Activated CD8-positive, alpha-beta memory T cell treated with anti-CD3 and anti-CD28 coated beads, Interleukin-2, amount 10 ng/mL, durations not matched to agents 7 days and 5 days (primary cell): Measurements from ENCODE around the gene PPP1R12C. TPM values are rescaled to one million over a fixed set of nuclear protein-coding genes. Genes with fewer than 3 reads are reported as not detected.

Experiments used
- ATAC-seq: fragments of 150-1000 bp; cut with Tn5 transposase; one replicate; pipeline ENCODE4 v1.10.0; 2021; ENCODE audit warnings: moderate library complexity
- CTCF ChIA-PET: fragments of 350-600 bp; sonication (Branson Sonifier 250); formaldehyde crosslinking; loops from one replicate; lab custom pipeline; 2021; ENCODE audit warnings: antibody characterized with exemption; lab: Charles Lee
- DNase-seq: peaks from one replicate; pipeline ENCODE4 v3.0.0-alpha.2; 2020
- H3K27ac Mint-ChIP-seq: one replicate; pipeline ENCODE4 v1.8.0; 2021; ENCODE audit warnings: mild to moderate bottlenecking, mixed read lengths
- H3K27me3 Mint-ChIP-seq: one replicate; pipeline ENCODE4 v1.8.0; 2021; ENCODE audit warnings: mixed read lengths
- H3K36me3 Mint-ChIP-seq: one replicate; pipeline ENCODE4 v1.8.0; 2021; ENCODE audit warnings: mild to moderate bottlenecking, mixed read lengths
- H3K4me1 Mint-ChIP-seq: one replicate; pipeline ENCODE4 v1.8.0; 2021; ENCODE audit warnings: mixed read lengths
- H3K4me3 Mint-ChIP-seq: one replicate; pipeline ENCODE4 v1.8.0; 2021; ENCODE audit warnings: mild to moderate bottlenecking, moderate library complexity, mixed read lengths
- H3K9me3 Mint-ChIP-seq: one replicate; pipeline ENCODE4 v1.8.0; 2022; ENCODE audit warnings: low read depth, mixed read lengths
- total RNA-seq, 2 experiments: library from RNA; stranded (reverse); gene quantifications; one replicate each; pipeline ENCODE4 v1.2.3, GENCODE V29; 2021

PPP1R12C gene
- total RNA-seq, 2 experiments from 2014 or later, result 134 to 144 TPM

GRCh38 chr19:55088543-55089341 is 28.7 kb downstream of the PPP1R12C start:
- no peak for ATAC-seq
- peak; percentile 84 for DNase-seq
- H3K27ac Mint-ChIP-seq, result no peak overlapping the region
- CTCF ChIA-PET, result interaction anchor here (0.5 to 2.5 kb wide), 19 partner anchors 8 to 329 kb away, joined by 3 to 17 read pairs (median 4); partner anchors contain the start of genes EPS8L1, PPP1R12C, RDH13 and TNNI3
- H3K27me3 Mint-ChIP-seq, result peaks cover 42% of the 10 kb centered on the region
- no peak overlapping the region for H3K4me3 Mint-ChIP-seq
- no peaks in the 10 kb centered on the region for H3K9me3 Mint-ChIP-seq
- H3K4me1 Mint-ChIP-seq, result peaks cover 16% of the 10 kb centered on the region
- H3K36me3 Mint-ChIP-seq, result peaks cover 10% of the 10 kb centered on the region

GRCh38 chr19:55088021-55088451 is 29.4 kb downstream of the PPP1R12C start:
- ATAC-seq (no peak), DNase-seq (no peak)
- Mint-ChIP-seq H3K9me3 (no peaks in the 10 kb centered on the region), H3K27me3 (peaks cover 45% of the 10 kb centered on the region), H3K27ac (no peak overlapping the region), H3K4me1 (peaks cover 16% of the 10 kb centered on the region), H3K36me3 (peaks cover 10% of the 10 kb centered on the region), H3K4me3 (no peak overlapping the region)
- CTCF ChIA-PET, result interaction anchor here (0.7 to 2.5 kb wide), 12 partner anchors 12 to 251 kb away, joined by 3 to 17 read pairs (median 5); partner anchors contain the start of genes EPS8L1, PPP1R12C, RDH13 and TNNI3

- H3K27ac Mint-ChIP-seq, result no peak overlapping the region
- ATAC-seq, result no peak
- H3K27me3 Mint-ChIP-seq, result peaks cover 50% of the 10 kb centered on the region
- H3K9me3 Mint-ChIP-seq, result no peaks in the 10 kb centered on the region
- peaks cover 18% of the 10 kb centered on the region for H3K4me1 Mint-ChIP-seq
- no peak for DNase-seq
- peaks cover 10% of the 10 kb centered on the region for H3K36me3 Mint-ChIP-seq
- no peak overlapping the region for H3K4me3 Mint-ChIP-seq
- CTCF ChIA-PET, result interaction anchor here (1.2 to 2.5 kb wide), 7 partner anchors 12 to 206 kb away, joined by 3 to 17 read pairs (median 4); partner anchors contain the start of genes EPS8L1 and PPP1R12C
Measured at GRCh38 chr19:55087542-55087901, 29.9 kb downstream of the PPP1R12C start.

- ATAC-seq (peak; percentile 60), DNase-seq (peak; percentile 65)
- CTCF ChIA-PET, result interaction anchor here (1.2 to 2.5 kb wide), 4 partner anchors 17 to 73 kb away, joined by 3 to 17 read pairs (median 6); partner anchors contain the start of gene PPP1R12C
- peaks cover 10% of the 10 kb centered on the region for H3K36me3 Mint-ChIP-seq
- peaks cover 21% of the 10 kb centered on the region for H3K4me1 Mint-ChIP-seq
- H3K4me3 Mint-ChIP-seq, result no peak overlapping the region
- peaks cover 55% of the 10 kb centered on the region for H3K27me3 Mint-ChIP-seq
- no peaks in the 10 kb centered on the region for H3K9me3 Mint-ChIP-seq
- H3K27ac Mint-ChIP-seq, result no peak overlapping the region
Measured at GRCh38 chr19:55086730-55087541, 30.5 kb downstream of the PPP1R12C start.

- no peak overlapping the region for H3K4me3 Mint-ChIP-seq
Measured at GRCh38 chr19:55085923-55086715, 31.3 kb downstream of the PPP1R12C start.

GRCh38 chr19:55084416-55084815 is 33.0 kb downstream of the PPP1R12C start:
- Mint-ChIP-seq H3K27ac (no peak overlapping the region), H3K27me3 (peaks cover 61% of the 10 kb centered on the region), H3K4me3 (no peak overlapping the region), H3K36me3 (peaks cover 10% of the 10 kb centered on the region), H3K9me3 (no peaks in the 10 kb centered on the region), H3K4me1 (peaks cover 38% of the 10 kb centered on the region)
- DNase-seq (no peak), ATAC-seq (no peak)
- CTCF ChIA-PET, result interaction anchor here (0.5 kb wide), 1 partner anchor 39 kb away, joined by 3 read pairs; no protein-coding TSS in a partner anchor

More at GRCh38 chr19:55085923-55086715, 31.3 kb downstream of the PPP1R12C start:
- CTCF ChIA-PET, result interaction anchor here (1.2 to 2.5 kb wide), 3 partner anchors 17 to 50 kb away, joined by 3 to 17 read pairs (median 4); partner anchors contain the start of gene PPP1R12C
- H3K36me3 Mint-ChIP-seq, result peaks cover 10% of the 10 kb centered on the region
- peaks cover 24% of the 10 kb centered on the region for H3K4me1 Mint-ChIP-seq
- H3K27me3 Mint-ChIP-seq, result peaks cover 57% of the 10 kb centered on the region
- DNase-seq, result no peak
- ATAC-seq, result no peak
- H3K9me3 Mint-ChIP-seq, result no peaks in the 10 kb centered on the region
- no peak overlapping the region for H3K27ac Mint-ChIP-seq

- CTCF ChIA-PET, result interaction anchor here (0.5 kb wide), 1 partner anchor 27 kb away, joined by 3 read pairs; no protein-coding TSS in a partner anchor
- Mint-ChIP-seq H3K4me1 (peaks cover 36% of the 10 kb centered on the region), H3K27me3 (peaks cover 61% of the 10 kb centered on the region), H3K9me3 (no peaks in the 10 kb centered on the region), H3K4me3 (no peak overlapping the region), H3K27ac (no peak overlapping the region), H3K36me3 (peaks cover 7% of the 10 kb centered on the region)
- DNase-seq (no peak), ATAC-seq (no peak)
Measured at GRCh38 chr19:55083004-55083850, 34.2 kb downstream of the PPP1R12C start.

GRCh38 chr19:55082020-55082851 is 35.2 kb downstream of the PPP1R12C start:
- H3K27me3 Mint-ChIP-seq, result peaks cover 53% of the 10 kb centered on the region
- H3K4me3 Mint-ChIP-seq, result peak overlapping the region; percentile 76
- no peaks in the 10 kb centered on the region for H3K9me3 Mint-ChIP-seq
- ATAC-seq (no peak), DNase-seq (peak; percentile 66)
- CTCF ChIA-PET, result interaction anchor here (0.5 kb wide), 1 partner anchor 28 kb away, joined by 3 read pairs; no protein-coding TSS in a partner anchor
- H3K36me3 Mint-ChIP-seq, result no peaks in the 10 kb centered on the region
- H3K4me1 Mint-ChIP-seq, result peaks cover 26% of the 10 kb centered on the region
- H3K27ac Mint-ChIP-seq, result peak overlapping the region; percentile 15

- Mint-ChIP-seq H3K4me3 (peak overlapping the region; percentile 76), H3K27ac (no peak overlapping the region), H3K27me3 (peaks cover 51% of the 10 kb centered on the region), H3K36me3 (no peaks in the 10 kb centered on the region), H3K9me3 (no peaks in the 10 kb centered on the region), H3K4me1 (peaks cover 23% of the 10 kb centered on the region)
- CTCF ChIA-PET, result no interaction called here
- DNase-seq, result no peak
- no peak for ATAC-seq
Measured at GRCh38 chr19:55081770-55082019, 35.7 kb downstream of the PPP1R12C start.

GRCh38 chr19:55080968-55081769 is 36.3 kb downstream of the PPP1R12C start:
- DNase-seq (peak; percentile 98), ATAC-seq (peak; percentile 86)
- peak overlapping the region; percentile 76 for H3K4me3 Mint-ChIP-seq
- peak overlapping the region; percentile 94 for H3K27ac Mint-ChIP-seq
- no peaks in the 10 kb centered on the region for H3K36me3 Mint-ChIP-seq
- peaks cover 53% of the 10 kb centered on the region for H3K27me3 Mint-ChIP-seq
- CTCF ChIA-PET, result interaction anchor here (0.8 to 1.2 kb wide), 4 partner anchors 8 to 423 kb away, joined by 3 to 4 read pairs (median 3); no protein-coding TSS in a partner anchor
- H3K4me1 Mint-ChIP-seq, result peaks cover 23% of the 10 kb centered on the region
- no peaks in the 10 kb centered on the region for H3K9me3 Mint-ChIP-seq
